ENCODE measurements around the gene DMRTA1. TPM values are rescaled to one million over a fixed set of nuclear protein-coding genes. Genes with fewer than 3 reads are reported as not detected.

DMRTA1 gene
- polyA plus RNA-seq, 3 donors = not detected

GRCh38 chr9:22455181-22455580 is 8.6 kb downstream of the DMRTA1 start:
- Mint-ChIP-seq H3K9me3 (no peaks in the 10 kb centered on the region), H3K4me1 (no peaks in the 10 kb centered on the region), H3K4me3 (no peak overlapping the region), H3K36me3 (no peaks in the 10 kb centered on the region), H3K27ac (no peak overlapping the region), H3K27me3 (ENCODE audit: low read depth in 3 of 3) (peaks cover 3 to 10% (median 8%) of the 10 kb centered on the region in 3 donors)
- no peak for DNase-seq
- no peak overlapping the region for H3K4me3 ChIP-seq (replicated peaks in 1 of 3; ENCODE audit: low read depth in 2 of 3, low read length in 3 of 3)
- WGBS (ENCODE audit: insufficient coverage) = no CpG with 5 or more reads among the region's 4 CpGs
- H3K4me2 ChIP-seq (replicated peaks; ENCODE audit: extremely low read depth, low read length, poor library complexity, severe bottlenecking) = no peak overlapping the region
- no peak overlapping the region for H3K9ac ChIP-seq (ENCODE audit: insufficient read depth, low read length, poor library complexity, severe bottlenecking)
- no peak for TF ChIP-seq CTCF (IDR thresholded peaks at IDR 0.05)
- no peaks in the 10 kb centered on the region for H4K20me1 ChIP-seq (ENCODE audit: insufficient read depth, low read length)
- H3K27me3 ChIP-seq (ENCODE audit: control insufficient read depth in 2 of 2, insufficient read depth in 2 of 2, low read length in 2 of 2) = peaks cover 3 to 8% of the 10 kb centered on the region in 2 donors
- intact Hi-C loops (cut with micrococcal nuclease) = loop anchor here in 1 of 2 donors (10.0 kb wide), 1 partner anchor 210 kb away; no protein-coding TSS in a partner anchor
- H3K9me3 ChIP-seq (replicated peaks in 1 of 2; ENCODE audit: control insufficient read depth in 1 of 2, insufficient read depth in 1 of 2, low read length in 2 of 2) = no peaks in the 10 kb centered on the region
- H3K36me3 ChIP-seq (replicated peaks in 1 of 2; ENCODE audit: control insufficient read depth in 1 of 2, insufficient read depth in 2 of 2, low read length in 2 of 2) = no peaks in the 10 kb centered on the region
- H3K4me1 ChIP-seq (ENCODE audit: control insufficient read depth in 1 of 2, insufficient read depth in 2 of 2, low read length in 2 of 2) = no peaks in the 10 kb centered on the region
- no peak overlapping the region for H3K27ac ChIP-seq (ENCODE audit: low read depth in 1 of 2, low read length in 2 of 2)
- no peak overlapping the region for H2AFZ ChIP-seq (ENCODE audit: insufficient read depth, low read depth, low read length, poor library complexity, severe bottlenecking)
- H3K79me2 ChIP-seq (ENCODE audit: insufficient read depth, low read length) = no peaks in the 10 kb centered on the region

- peaks cover 3 to 5% (median 4%) of the 10 kb centered on the region in 3 donors for H3K27me3 Mint-ChIP-seq (ENCODE audit: low read depth in 3 of 3)
Observed at GRCh38 chr9:22457448-22457847, 10.8 kb downstream of the DMRTA1 start.

More at GRCh38 chr9:22457448-22457847, 10.8 kb downstream of the DMRTA1 start:
- no peaks in the 10 kb centered on the region for H3K4me1 ChIP-seq (ENCODE audit: control insufficient read depth in 1 of 2, insufficient read depth in 2 of 2, low read length in 2 of 2)
- H3K4me3 ChIP-seq (replicated peaks in 1 of 3; ENCODE audit: low read depth in 2 of 3, low read length in 3 of 3) = no peak overlapping the region
- H3K4me3 Mint-ChIP-seq = no peak overlapping the region
- H3K27ac Mint-ChIP-seq = peak overlapping the region in 1 of 7 donors; percentile 34
- H3K36me3 ChIP-seq (replicated peaks in 1 of 2; ENCODE audit: control insufficient read depth in 1 of 2, insufficient read depth in 2 of 2, low read length in 2 of 2) = no peaks in the 10 kb centered on the region
- WGBS (ENCODE audit: insufficient coverage) = no CpG with 5 or more reads among the region's 1 CpG
- intact Hi-C loops (cut with micrococcal nuclease) = loop anchor here in 1 of 2 donors (10.0 kb wide), 1 partner anchor 213 kb away; no protein-coding TSS in a partner anchor
- TF ChIP-seq CTCF (IDR thresholded peaks at IDR 0.05) = no peak
- peaks cover 2 to 5% of the 10 kb centered on the region in 2 donors for H3K27me3 ChIP-seq (ENCODE audit: control insufficient read depth in 2 of 2, insufficient read depth in 2 of 2, low read length in 2 of 2)
- H2AFZ ChIP-seq (ENCODE audit: insufficient read depth, low read depth, low read length, poor library complexity, severe bottlenecking) = no peak overlapping the region
- no peak overlapping the region for H3K27ac ChIP-seq (ENCODE audit: low read depth in 1 of 2, low read length in 2 of 2)
- no peak overlapping the region for H3K9ac ChIP-seq (ENCODE audit: insufficient read depth, low read length, poor library complexity, severe bottlenecking)
- no peaks in the 10 kb centered on the region for H3K9me3 Mint-ChIP-seq
- DNase-seq = no peak
- H3K36me3 Mint-ChIP-seq = no peaks in the 10 kb centered on the region
- H3K79me2 ChIP-seq (ENCODE audit: insufficient read depth, low read length) = no peaks in the 10 kb centered on the region
- H4K20me1 ChIP-seq (ENCODE audit: insufficient read depth, low read length) = no peaks in the 10 kb centered on the region
- H3K4me2 ChIP-seq (replicated peaks; ENCODE audit: extremely low read depth, low read length, poor library complexity, severe bottlenecking) = no peak overlapping the region
- H3K9me3 ChIP-seq (replicated peaks in 1 of 2; ENCODE audit: control insufficient read depth in 1 of 2, insufficient read depth in 1 of 2, low read length in 2 of 2) = no peaks in the 10 kb centered on the region
- no peaks in the 10 kb centered on the region for H3K4me1 Mint-ChIP-seq
